Adipocyte (in vitro differentiated cells): ENCODE data around the gene EXOG.

Experiments
- DNase-seq: peaks from one replicate; pipeline ENCODE4 v3.0.0-alpha.2; 2015; ENCODE audit warnings: low read depth
- H3K27me3 ChIP-seq: replicated peaks from 2 replicates; pipeline ENCODE4 v1.7.0; 2013; ENCODE audit warnings: mild to moderate bottlenecking, low read length, moderate library complexity; ENCODE audit not compliant: control insufficient read depth, insufficient read depth
- H3K36me3 ChIP-seq: 2 replicates; pipeline ENCODE4 v1.7.0; 2013; ENCODE audit warnings: low read length, mild to moderate bottlenecking, moderate library complexity; ENCODE audit not compliant: control insufficient read depth, insufficient read depth, severe bottlenecking
- H3K4me1 ChIP-seq: 2 replicates; pipeline ENCODE4 v1.7.0; 2013; ENCODE audit warnings: mild to moderate bottlenecking, low read length, moderate library complexity; ENCODE audit not compliant: control insufficient read depth, insufficient read depth
- H3K4me3 ChIP-seq: 2 replicates; pipeline ENCODE4 v1.7.0; 2013; ENCODE audit warnings: mild to moderate bottlenecking, low read length, moderate library complexity
- H3K9ac ChIP-seq: 2 replicates; pipeline ENCODE4 v1.7.0; 2013; ENCODE audit warnings: mild to moderate bottlenecking, low read length, moderate library complexity
- H3K9me3 ChIP-seq: 2 replicates; pipeline ENCODE4 v1.7.0; 2013; ENCODE audit warnings: mild to moderate bottlenecking, low read length, moderate library complexity; ENCODE audit not compliant: control insufficient read depth

The EXOG gene

DNA sequence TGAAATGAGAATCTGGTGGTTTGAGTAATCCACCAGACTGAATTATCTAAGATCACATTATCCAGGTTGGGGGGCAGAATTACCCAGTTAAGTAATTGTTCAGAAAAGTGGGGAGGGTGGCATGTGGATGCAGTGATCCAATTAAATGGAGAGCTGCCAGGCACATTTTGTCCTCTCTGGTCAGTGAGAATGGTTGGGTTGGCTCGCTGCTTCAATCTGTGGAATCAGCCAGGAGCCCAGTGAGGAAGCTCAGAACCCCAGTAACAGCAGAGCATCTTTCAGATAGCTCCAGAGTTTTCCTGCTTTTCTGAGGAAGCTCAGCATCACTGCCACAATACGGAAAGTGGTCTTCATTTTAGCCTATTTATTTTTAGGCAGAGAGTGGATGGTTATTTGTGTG is 6.4 kb upstream of the EXOG start:
- no peak for DNase-seq
- H3K27me3 ChIP-seq, result no peaks in the 10 kb centered on the region
- H3K9me3 ChIP-seq, result no peaks in the 10 kb centered on the region
- no peaks in the 10 kb centered on the region for H3K36me3 ChIP-seq
- H3K9ac ChIP-seq, result no peak overlapping the region
- no peak overlapping the region for H3K4me3 ChIP-seq
- H3K4me1 ChIP-seq, result peaks cover 31% of the 10 kb centered on the region

DNA sequence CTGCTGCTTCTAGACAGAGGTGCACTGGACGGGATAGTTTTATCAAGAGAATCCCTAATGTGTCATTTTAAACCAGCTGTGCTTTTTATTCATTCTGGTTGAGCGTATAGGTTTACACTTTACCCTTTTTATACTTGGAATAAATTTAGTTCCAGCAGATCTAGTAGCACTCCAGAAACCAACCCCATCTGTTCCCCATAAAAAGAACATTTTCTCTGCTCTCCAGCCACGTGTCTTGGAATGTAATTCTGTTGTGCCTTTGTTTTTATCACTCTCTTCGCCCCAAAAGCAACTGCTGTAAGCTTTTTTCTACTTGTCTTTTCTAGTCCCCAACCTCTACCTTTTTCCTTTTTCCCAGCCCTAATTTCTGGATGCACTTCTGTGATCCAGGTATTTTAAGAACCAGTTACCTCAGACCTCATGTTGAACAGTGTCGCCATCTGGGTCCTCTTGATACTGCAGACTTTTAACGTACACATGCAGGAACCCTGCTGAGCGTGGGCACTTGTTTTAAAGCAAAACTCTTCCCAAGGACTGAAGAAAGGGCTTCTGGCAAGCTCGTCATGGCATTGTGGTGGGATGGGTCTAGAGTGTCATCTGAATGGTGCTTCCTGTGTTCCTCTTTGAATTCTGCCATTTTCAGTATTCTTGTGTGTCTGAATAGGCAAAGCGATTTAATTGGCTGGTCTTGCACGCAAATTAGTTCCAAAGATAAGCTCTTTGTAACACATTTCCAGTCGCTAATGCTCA is 5.7 kb upstream of the EXOG start:
- H3K9me3 ChIP-seq, result no peaks in the 10 kb centered on the region
- H3K9ac ChIP-seq, result no peak overlapping the region
- H3K4me3 ChIP-seq, result no peak overlapping the region
- no peak for DNase-seq
- peaks cover 31% of the 10 kb centered on the region for H3K4me1 ChIP-seq
- H3K27me3 ChIP-seq, result no peaks in the 10 kb centered on the region
- H3K36me3 ChIP-seq, result no peaks in the 10 kb centered on the region

DNA sequence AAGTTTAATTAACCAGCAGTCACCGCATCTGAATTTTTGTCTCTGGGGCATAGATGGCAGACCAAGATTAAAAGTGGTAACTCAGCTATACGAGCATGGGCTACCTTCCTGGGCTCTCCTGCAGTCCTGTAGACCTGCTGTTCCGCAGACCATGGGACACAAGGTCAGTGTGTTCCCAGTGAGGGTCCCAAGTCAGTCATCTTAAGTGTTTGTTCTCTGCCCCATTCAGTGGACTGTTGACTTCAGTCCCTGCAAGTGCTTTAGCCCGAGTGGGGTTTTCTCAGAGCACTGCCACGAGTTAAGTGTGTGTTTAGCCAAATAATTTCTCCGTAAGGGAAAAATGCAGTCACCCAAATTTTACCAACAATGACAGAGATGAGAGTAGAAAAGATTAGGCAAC is 4.9 kb upstream of the EXOG start:
- H3K4me3 ChIP-seq, result no peak overlapping the region
- H3K9me3 ChIP-seq, result no peaks in the 10 kb centered on the region
- no peak overlapping the region for H3K9ac ChIP-seq
- H3K27me3 ChIP-seq, result no peaks in the 10 kb centered on the region
- H3K36me3 ChIP-seq, result no peaks in the 10 kb centered on the region
- peaks cover 31% of the 10 kb centered on the region for H3K4me1 ChIP-seq
- no peak for DNase-seq

DNA sequence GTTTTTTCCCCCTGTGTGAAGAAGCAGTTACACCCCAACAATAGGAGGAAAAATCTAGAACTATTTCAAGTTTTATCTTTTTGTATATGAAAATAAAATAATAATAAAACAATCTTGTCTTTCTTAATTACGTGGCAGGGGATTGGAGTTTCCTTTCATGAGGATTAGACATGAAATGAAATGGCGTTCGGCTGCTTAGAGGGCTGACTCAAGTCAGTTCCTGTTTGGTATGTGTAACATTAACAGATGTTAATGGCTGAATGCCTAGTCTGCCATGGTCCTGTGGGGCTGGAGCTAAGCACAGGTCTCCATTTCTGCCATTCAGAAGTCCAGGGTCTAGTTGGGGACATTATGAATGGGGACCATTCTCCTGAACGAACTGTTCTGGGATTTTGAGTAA is 3.1 kb upstream of the EXOG start:
- Histone ChIP-seq H3K27me3 (no peaks in the 10 kb centered on the region), H3K4me3 (no peak overlapping the region), H3K36me3 (no peaks in the 10 kb centered on the region), H3K4me1 (peaks cover 41% of the 10 kb centered on the region), H3K9ac (no peak overlapping the region), H3K9me3 (no peaks in the 10 kb centered on the region)
- DNase-seq, result peak; percentile 15

DNA sequence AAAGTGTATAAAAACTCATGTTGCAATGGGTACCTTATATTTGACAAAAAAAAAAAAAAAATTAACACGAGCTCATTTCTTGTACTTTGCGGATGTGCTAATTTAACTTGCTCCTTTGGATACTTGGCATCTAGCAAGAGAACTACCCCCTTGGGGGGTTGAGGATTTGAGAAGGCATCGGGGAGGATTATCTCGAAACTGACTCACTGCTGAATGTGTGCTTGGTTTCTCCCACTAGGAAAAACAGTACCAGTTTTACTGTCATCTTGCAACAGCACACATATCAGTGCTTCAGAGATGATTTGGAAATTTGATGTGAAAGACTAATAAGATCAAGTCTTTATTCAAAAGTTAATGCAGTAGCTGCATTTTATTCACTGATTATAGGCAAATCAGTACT is 891 bp downstream of the EXOG start:
- Histone ChIP-seq H3K9me3 (no peaks in the 10 kb centered on the region), H3K4me3 (peak overlapping the region; percentile 92), H3K36me3 (peaks cover 17% of the 10 kb centered on the region), H3K4me1 (peaks cover 18% of the 10 kb centered on the region), H3K9ac (peak overlapping the region; percentile 85), H3K27me3 (no peaks in the 10 kb centered on the region)
- peak; percentile 48 for DNase-seq

DNA sequence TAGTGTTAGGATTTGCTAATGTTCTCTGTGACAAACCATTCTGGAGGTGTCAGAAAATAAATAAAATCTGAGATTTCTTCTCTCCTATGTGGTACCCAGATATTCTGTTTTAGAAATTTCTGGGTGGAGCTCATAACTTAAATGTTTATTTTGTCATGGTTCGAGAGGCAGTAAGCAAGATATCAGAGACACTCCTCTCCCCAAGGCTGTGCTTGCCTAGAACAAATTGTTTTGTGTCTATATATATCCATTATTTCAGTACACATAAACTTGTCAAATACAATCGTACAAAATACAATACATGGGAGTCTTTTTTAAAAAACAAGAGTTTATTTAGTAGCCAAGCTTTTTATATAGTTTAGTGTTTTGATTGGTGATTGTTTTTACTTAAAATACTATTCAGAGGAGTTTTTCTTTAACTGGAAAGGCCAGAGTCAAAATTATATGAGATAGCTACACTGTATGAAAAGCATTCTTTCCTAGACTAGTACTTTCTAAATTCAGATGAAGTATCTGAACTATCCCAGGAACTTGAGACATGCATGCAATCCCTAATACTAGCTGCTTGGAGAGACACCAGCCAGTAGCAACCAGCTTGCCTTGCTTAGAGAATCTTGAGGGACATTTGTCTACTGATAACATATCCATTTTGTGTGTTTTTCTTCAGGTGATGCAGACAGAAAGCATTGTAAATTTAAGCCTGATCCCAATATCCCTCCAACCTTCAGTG is 4.7 kb downstream of the EXOG start:
- Histone ChIP-seq H3K4me1 (peaks cover 10% of the 10 kb centered on the region), H3K4me3 (no peak overlapping the region), H3K9me3 (no peaks in the 10 kb centered on the region), H3K27me3 (no peaks in the 10 kb centered on the region), H3K9ac (no peak overlapping the region), H3K36me3 (peaks cover 51% of the 10 kb centered on the region)
- DNase-seq, result peak; percentile 52

DNA sequence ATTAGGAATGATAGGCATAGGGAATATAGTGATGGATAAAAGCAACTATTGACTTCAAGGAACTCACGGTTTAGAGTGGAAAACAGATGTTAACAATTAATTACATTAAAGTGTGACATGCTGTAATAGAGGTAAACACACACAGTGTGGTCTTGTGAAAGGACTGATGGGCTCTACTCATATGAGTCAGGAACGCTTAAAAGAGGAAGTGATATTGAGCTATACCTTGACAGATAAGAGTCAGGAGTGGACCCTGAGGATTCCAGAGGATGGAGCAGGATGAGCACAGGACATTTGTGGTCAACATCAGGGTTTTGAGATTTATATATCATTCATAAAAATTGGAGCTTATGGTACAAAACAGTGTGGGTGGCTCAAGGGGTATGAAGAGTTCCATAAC is 11.0 kb downstream of the EXOG start:
- Histone ChIP-seq H3K27me3 (no peaks in the 10 kb centered on the region), H3K36me3 (peaks cover 75% of the 10 kb centered on the region), H3K9me3 (no peaks in the 10 kb centered on the region), H3K9ac (no peak overlapping the region), H3K4me1 (no peaks in the 10 kb centered on the region), H3K4me3 (no peak overlapping the region)
- no peak for DNase-seq

DNA sequence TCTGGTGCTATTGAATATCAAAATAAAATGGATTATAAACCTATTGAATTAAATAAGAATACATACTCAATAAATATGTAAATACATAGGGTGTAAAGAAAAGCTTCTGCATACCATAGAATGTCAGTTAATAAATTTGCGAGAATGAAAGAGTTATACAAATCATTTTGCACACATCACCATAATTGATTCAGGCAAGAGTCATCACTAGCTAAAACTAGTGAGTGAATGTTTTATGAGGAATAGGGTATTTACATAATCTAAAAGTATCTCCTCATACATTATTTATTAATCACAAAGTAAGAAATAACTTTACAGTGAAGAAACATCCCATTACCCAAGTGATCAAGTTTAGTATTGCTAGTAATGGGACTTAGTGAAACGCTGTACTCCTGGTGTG is 13.6 kb downstream of the EXOG start:
- no peak overlapping the region for H3K9ac ChIP-seq
- H3K4me3 ChIP-seq, result no peak overlapping the region
- no peaks in the 10 kb centered on the region for H3K4me1 ChIP-seq
- H3K27me3 ChIP-seq, result no peaks in the 10 kb centered on the region
- no peak for DNase-seq
- H3K36me3 ChIP-seq, result peaks cover 63% of the 10 kb centered on the region
- H3K9me3 ChIP-seq, result no peaks in the 10 kb centered on the region

DNA sequence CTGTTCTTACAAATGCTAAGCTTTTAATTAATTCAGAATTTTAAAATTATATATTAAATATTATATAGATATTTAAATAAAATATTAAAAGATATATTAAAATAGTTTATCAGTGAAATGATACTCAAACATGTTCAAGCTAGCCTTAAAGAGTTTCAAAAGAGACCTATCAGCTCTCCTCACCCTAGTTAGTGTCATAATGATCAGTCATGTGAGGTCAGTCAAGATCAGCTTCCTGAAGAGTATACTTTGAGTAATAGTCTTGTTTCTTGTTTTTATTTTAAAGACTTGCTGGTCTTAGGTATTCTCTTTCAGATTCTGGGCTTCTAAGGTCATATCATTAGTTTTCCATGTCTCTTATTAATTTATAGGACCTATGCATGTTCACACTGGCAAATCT is 14.5 kb downstream of the EXOG start:
- no peak overlapping the region for H3K9ac ChIP-seq
- no peaks in the 10 kb centered on the region for H3K9me3 ChIP-seq
- no peak overlapping the region for H3K4me3 ChIP-seq
- H3K27me3 ChIP-seq, result no peaks in the 10 kb centered on the region
- H3K4me1 ChIP-seq, result no peaks in the 10 kb centered on the region
- peaks cover 54% of the 10 kb centered on the region for H3K36me3 ChIP-seq
- DNase-seq, result no peak

DNA sequence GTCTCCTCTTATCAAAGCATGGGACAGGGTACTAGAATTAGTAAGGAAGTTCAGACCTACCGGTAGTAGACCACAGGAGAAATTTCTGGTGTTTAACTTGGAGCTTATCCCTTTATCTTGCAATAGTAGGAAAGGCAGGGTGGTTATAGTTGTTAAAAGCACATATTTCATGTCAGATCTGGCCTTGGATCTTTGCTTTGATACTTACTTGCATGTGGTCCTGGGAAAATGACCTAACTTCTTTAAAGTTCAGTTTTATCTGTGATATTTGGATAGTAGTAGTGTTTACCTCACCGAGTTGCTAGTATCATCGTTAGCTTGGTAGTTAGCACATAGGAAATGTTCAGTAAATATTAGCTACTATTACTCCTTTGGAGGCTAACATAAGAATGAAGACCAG is 15.4 kb downstream of the EXOG start:
- Histone ChIP-seq H3K36me3 (peaks cover 45% of the 10 kb centered on the region), H3K4me1 (no peaks in the 10 kb centered on the region), H3K9ac (no peak overlapping the region), H3K9me3 (no peaks in the 10 kb centered on the region), H3K27me3 (no peaks in the 10 kb centered on the region), H3K4me3 (no peak overlapping the region)
- DNase-seq, result no peak

DNA sequence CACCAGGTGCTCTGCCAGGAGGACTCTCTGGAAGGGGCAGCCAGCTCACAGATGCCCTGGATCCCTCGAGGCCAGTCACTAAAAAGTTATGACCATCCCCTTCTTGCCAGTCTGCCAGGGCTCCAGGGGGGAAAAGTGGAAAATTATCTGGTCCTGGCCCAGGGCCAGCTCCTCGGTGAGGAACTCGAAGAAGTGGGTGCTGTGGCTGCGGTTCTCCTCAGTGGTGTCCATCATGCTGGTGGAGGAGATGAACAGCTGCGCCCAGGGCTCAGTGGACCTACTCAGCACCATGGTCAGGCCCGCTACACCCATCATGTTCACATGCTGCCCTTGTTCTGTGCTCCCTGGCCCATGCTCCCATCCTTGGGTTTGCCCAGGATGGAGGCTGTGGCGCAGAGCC is 19.2 kb downstream of the EXOG start:
- Histone ChIP-seq H3K9me3 (no peaks in the 10 kb centered on the region), H3K4me3 (no peak overlapping the region), H3K36me3 (peaks cover 35% of the 10 kb centered on the region), H3K9ac (no peak overlapping the region), H3K4me1 (no peaks in the 10 kb centered on the region), H3K27me3 (no peaks in the 10 kb centered on the region)
- DNase-seq, result no peak
